Testis (tissue), 2 donors: Measurements from ENCODE around the gene CCDC137.

Source experiments
- POLR2A ChIP-seq: fragments of 450-650 bp; IDR thresholded peaks from one replicate; pipeline ENCODE4 v1.6.1; 2017; ENCODE audit warnings: antibody characterized with exemption, mild to moderate bottlenecking, moderate library complexity
- TF ChIP-seq, protein P1 (sequence below), 3 experiments: fragments of 450-650 bp in 2 of 3; fragments of 200-600 bp in 1 of 3; sonication (generic) in 1 of 3; IDR thresholded peaks; one replicate each; pipeline ENCODE4 v1.5.1; 2016 to 2019; ENCODE audit warnings: antibody characterized with exemption in 3 of 3, mild to moderate bottlenecking in 2 of 3, moderate library complexity in 1 of 3

DNA sequence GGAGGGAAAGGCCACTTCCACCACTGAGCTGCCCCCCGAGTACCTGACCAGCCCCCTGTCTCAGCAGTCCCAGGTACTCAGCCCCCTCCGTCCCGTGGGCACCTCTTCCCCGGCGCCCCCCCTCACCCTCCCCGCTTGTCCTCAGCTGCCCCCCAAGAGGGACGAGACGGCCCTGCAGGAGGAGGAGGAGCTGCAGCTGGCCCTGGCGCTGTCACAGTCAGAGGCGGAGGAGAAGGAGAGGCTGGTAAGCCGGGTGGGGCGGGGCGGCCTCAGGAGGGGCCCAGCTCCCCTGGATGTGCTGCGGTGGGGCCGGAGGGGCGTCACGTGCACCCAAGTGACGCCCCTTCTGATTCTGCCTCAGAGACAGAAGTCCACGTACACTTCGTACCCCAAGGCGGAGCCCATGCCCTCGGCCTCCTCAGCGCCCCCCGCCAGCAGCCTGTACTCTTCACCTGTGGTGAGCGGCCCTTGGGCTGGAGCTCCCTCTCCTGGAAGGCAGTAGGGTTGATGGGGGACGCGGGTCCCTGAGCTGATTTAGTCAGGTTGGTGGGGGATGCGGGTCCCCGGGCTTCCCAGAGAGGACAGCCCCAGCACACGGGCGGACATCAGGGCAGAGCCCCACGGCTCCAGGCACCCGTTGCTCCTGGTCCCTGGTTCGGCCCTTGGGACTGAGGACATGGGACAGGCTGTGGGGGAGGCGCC lies 27.1 kb downstream of the CCDC137 start:
- TF ChIP-seq, protein P1, sequence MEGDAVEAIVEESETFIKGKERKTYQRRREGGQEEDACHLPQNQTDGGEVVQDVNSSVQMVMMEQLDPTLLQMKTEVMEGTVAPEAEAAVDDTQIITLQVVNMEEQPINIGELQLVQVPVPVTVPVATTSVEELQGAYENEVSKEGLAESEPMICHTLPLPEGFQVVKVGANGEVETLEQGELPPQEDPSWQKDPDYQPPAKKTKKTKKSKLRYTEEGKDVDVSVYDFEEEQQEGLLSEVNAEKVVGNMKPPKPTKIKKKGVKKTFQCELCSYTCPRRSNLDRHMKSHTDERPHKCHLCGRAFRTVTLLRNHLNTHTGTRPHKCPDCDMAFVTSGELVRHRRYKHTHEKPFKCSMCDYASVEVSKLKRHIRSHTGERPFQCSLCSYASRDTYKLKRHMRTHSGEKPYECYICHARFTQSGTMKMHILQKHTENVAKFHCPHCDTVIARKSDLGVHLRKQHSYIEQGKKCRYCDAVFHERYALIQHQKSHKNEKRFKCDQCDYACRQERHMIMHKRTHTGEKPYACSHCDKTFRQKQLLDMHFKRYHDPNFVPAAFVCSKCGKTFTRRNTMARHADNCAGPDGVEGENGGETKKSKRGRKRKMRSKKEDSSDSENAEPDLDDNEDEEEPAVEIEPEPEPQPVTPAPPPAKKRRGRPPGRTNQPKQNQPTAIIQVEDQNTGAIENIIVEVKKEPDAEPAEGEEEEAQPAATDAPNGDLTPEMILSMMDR (IDR thresholded peaks at IDR 0.05): no peak
- TF ChIP-seq POLR2A: no peak
